ENCODE data around the gene SORL1.

SORL1 gene

GRCh38 chr11:121625777-121626506, 173.8 kb downstream of the SORL1 start:
- H3K4me3 ChIP-seq (ENCODE audit: low read depth, low read length), result no peak overlapping the region
- no peak for DNase-seq (ENCODE audit: low read depth)
- TF ChIP-seq MAX (IDR thresholded peaks at IDR 0.05; ENCODE audit: low read depth, low read length), result no peak
- no peak for TF ChIP-seq CTCF (IDR thresholded peaks at IDR 0.05; ENCODE audit: low read depth, low read length)
- TF ChIP-seq POLR2A (IDR thresholded peaks at IDR 0.05; ENCODE audit: extremely low read depth, insufficient read length), result no peak
- TF ChIP-seq MYC (IDR thresholded peaks at IDR 0.05; ENCODE audit: low read depth, low read length), result no peak

- H3K4me3 ChIP-seq (ENCODE audit: low read depth, low read length), result no peak overlapping the region
- TF ChIP-seq CTCF (IDR thresholded peaks at IDR 0.05; ENCODE audit: low read depth, low read length) (no peak), MAX (IDR thresholded peaks at IDR 0.05; ENCODE audit: low read depth, low read length) (no peak), POLR2A (IDR thresholded peaks at IDR 0.05; ENCODE audit: extremely low read depth, insufficient read length) (no peak), MYC (IDR thresholded peaks at IDR 0.05; ENCODE audit: low read depth, low read length) (no peak)
- no peak for DNase-seq (ENCODE audit: low read depth)
Observed at GRCh38 chr11:121626507-121626875, 174.4 kb downstream of the SORL1 start.

GRCh38 chr11:121626980-121627379, 174.9 kb downstream of the SORL1 start:
- H3K4me3 ChIP-seq (ENCODE audit: low read depth, low read length), result no peak overlapping the region
- TF ChIP-seq MYC (IDR thresholded peaks at IDR 0.05; ENCODE audit: low read depth, low read length) (no peak), MAX (IDR thresholded peaks at IDR 0.05; ENCODE audit: low read depth, low read length) (no peak), POLR2A (IDR thresholded peaks at IDR 0.05; ENCODE audit: extremely low read depth, insufficient read length) (no peak), CTCF (IDR thresholded peaks at IDR 0.05; ENCODE audit: low read depth, low read length) (no peak)
- no peak for DNase-seq (ENCODE audit: low read depth)

GRCh38 chr11:121630041-121630440, 177.9 kb downstream of the SORL1 start:
- TF ChIP-seq CTCF (IDR thresholded peaks at IDR 0.05; ENCODE audit: low read depth, low read length), result no peak
- TF ChIP-seq POLR2A (IDR thresholded peaks at IDR 0.05; ENCODE audit: extremely low read depth, insufficient read length), result no peak
- TF ChIP-seq MAX (IDR thresholded peaks at IDR 0.05; ENCODE audit: low read depth, low read length), result no peak
- TF ChIP-seq MYC (IDR thresholded peaks at IDR 0.05; ENCODE audit: low read depth, low read length), result no peak
- DNase-seq (ENCODE audit: low read depth), result no peak
- no peak overlapping the region for H3K4me3 ChIP-seq (ENCODE audit: low read depth, low read length)

GRCh38 chr11:121631456-121631855, 179.3 kb downstream of the SORL1 start:
- no peak overlapping the region for H3K4me3 ChIP-seq (ENCODE audit: low read depth, low read length)
- DNase-seq (ENCODE audit: low read depth), result no peak
- TF ChIP-seq MYC (IDR thresholded peaks at IDR 0.05; ENCODE audit: low read depth, low read length) (no peak), POLR2A (IDR thresholded peaks at IDR 0.05; ENCODE audit: extremely low read depth, insufficient read length) (no peak), MAX (IDR thresholded peaks at IDR 0.05; ENCODE audit: low read depth, low read length) (no peak), CTCF (IDR thresholded peaks at IDR 0.05; ENCODE audit: low read depth, low read length) (no peak)
